CD4-positive, alpha-beta memory T cell (primary cell): ENCODE results near the gene PTPN11. TPM values are rescaled to one million over a fixed set of nuclear protein-coding genes. Genes with fewer than 3 reads are reported as not detected.
"Not testable (repeated sequence)": the region's sequence is repeated elsewhere in the genome, so short reads cannot be mapped to it uniquely, and the experiment has no call there.

Experiments used
- CTCF ChIA-PET: fragments of 350-600 bp; sonication (Branson Sonifier 250); formaldehyde crosslinking; loops from one replicate; lab custom pipeline; 2021; ENCODE audit warnings: inconsistent platforms; ENCODE audit not compliant: partially characterized antibody; lab: Charles Lee
- POLR2A ChIA-PET: fragments of 350-600 bp; sonication (Branson Sonifier 250); formaldehyde crosslinking; loops from one replicate; lab custom pipeline; 2021; ENCODE audit not compliant: partially characterized antibody; lab: Charles Lee
- DNase-seq, 5 donors: peaks; one replicate each; pipeline versions ENCODE4 v3.0.0 to v3.0.0-alpha.2; 2020 to 2022; ENCODE audit warnings: mixed read lengths in 1 of 5
- H3K27ac ChIP-seq: one replicate; pipeline ENCODE4 v1.7.0; 2013; ENCODE audit warnings: low read depth, low read length
- H3K27me3 ChIP-seq: 2 replicates; pipeline ENCODE4 v1.7.0; 2013; ENCODE audit warnings: mild to moderate bottlenecking, low read length, moderate library complexity; ENCODE audit not compliant: insufficient read depth
- H3K36me3 ChIP-seq: 2 replicates; pipeline ENCODE4 v1.7.0; 2013; ENCODE audit warnings: mild to moderate bottlenecking, low read length, moderate library complexity; ENCODE audit not compliant: insufficient read depth
- H3K4me1 ChIP-seq: 2 replicates; pipeline ENCODE4 v1.7.0; 2013; ENCODE audit warnings: mild to moderate bottlenecking, low read length, moderate library complexity; ENCODE audit not compliant: insufficient read depth
- H3K4me3 ChIP-seq, 2 donors: one replicate each; pipeline ENCODE4 v1.7.0; 2013; ENCODE audit warnings: low read length in 2 of 2, mild to moderate bottlenecking in 1 of 2
- H3K9me3 ChIP-seq, 2 donors: one replicate each; pipeline ENCODE4 v1.7.0; 2013; ENCODE audit warnings: low read length in 2 of 2, control low read depth in 1 of 2; ENCODE audit not compliant: control insufficient read depth in 1 of 2
- H3K27ac Mint-ChIP-seq, 7 donors: one replicate each; pipeline ENCODE4 v1.8.0; 2020 to 2021; ENCODE audit warnings: mixed read lengths in 7 of 7, mild to moderate bottlenecking in 6 of 7, inconsistent platforms in 3 of 7, moderate library complexity in 3 of 7
- H3K27me3 Mint-ChIP-seq, 2 donors: one replicate each; pipeline ENCODE4 v1.8.0; 2020 to 2021; ENCODE audit warnings: mixed read lengths in 2 of 2
- H3K36me3 Mint-ChIP-seq, 2 donors: one replicate each; pipeline ENCODE4 v1.8.0; 2020 to 2021; ENCODE audit warnings: mixed read lengths in 2 of 2, inconsistent platforms in 1 of 2, mild to moderate bottlenecking in 1 of 2
- H3K4me1 Mint-ChIP-seq, 4 donors: one replicate each; pipeline ENCODE4 v1.8.0; 2020 to 2021; ENCODE audit warnings: mixed read lengths in 4 of 4, mild to moderate bottlenecking in 1 of 4
- H3K4me3 Mint-ChIP-seq, 8 donors: one replicate each; pipeline ENCODE4 v1.8.0; 2020 to 2021; ENCODE audit warnings: mixed read lengths in 8 of 8, mild to moderate bottlenecking in 7 of 8, moderate library complexity in 6 of 8, inconsistent platforms in 3 of 8
- H3K9me3 Mint-ChIP-seq, 8 donors: one replicate each; pipeline ENCODE4 v1.8.0; 2020 to 2021; ENCODE audit warnings: mixed read lengths in 8 of 8, mild to moderate bottlenecking in 5 of 8, inconsistent platforms in 3 of 8, moderate library complexity in 1 of 8
- intact Hi-C: fragments of 100-400 bp; cut with micrococcal nuclease; formaldehyde crosslinking; loops from one replicate; pipeline ENCODE4 v1.15.1; 2023
- polyA plus RNA-seq, 2 donors: library from polyadenylated mRNA; unstranded; fragments of 300-500 nt; fragmentation: Illumina TruSeq; gene quantifications; one replicate each; pipeline ENCODE4 v1.2.3, GENCODE V29; 2021
- total RNA-seq, 2 experiments: library from RNA; stranded (reverse); gene quantifications; one replicate each; pipeline ENCODE4 v1.2.3, GENCODE V29; 2021

PTPN11 gene
- total and polyA plus RNA-seq, 4 experiments from 2014 or later = 45.3 to 72.2 (median 52.4) TPM

GRCh38 chr12:112409064-112409905, 9.5 kb upstream of the PTPN11 start, which contains the start of gene RPL6:
RPL6 (minus strand) TSS chr12:112409605; CDS start chr12:112408656, 949 bp downstream.
- Mint-ChIP-seq H3K36me3 (peaks cover 40 to 51% of the 10 kb centered on the region in 2 donors), H3K9me3 (peaks cover 0 to 2% (median 0%) of the 10 kb centered on the region in 8 donors), H3K27ac (peak within 1 kb of the TSS; percentile 90 to 100 (median 100)), H3K4me3 (peak within 1 kb of the TSS; percentile 98 to 100 (median 100)), H3K27me3 (no peaks in the 10 kb centered on the region), H3K4me1 (peaks cover 19 to 46% (median 28%) of the 10 kb centered on the region in 4 donors)
- ChIA-PET CTCF (no interaction called here), POLR2A (interaction anchor here (1.5 kb wide), 1 partner anchor 9 kb away, joined by 5 read pairs; the partner anchor contains the start of gene PTPN11)
- peaks cover 26% of the 10 kb centered on the region for H3K4me1 ChIP-seq
- intact Hi-C loops = loop anchor here (1.0 to 10.0 kb wide), 3 partner anchors 9 to 284 kb away; partner anchors contain the start of genes HECTD4, PTPN11 and TRAFD1
- H3K27me3 ChIP-seq = no peaks in the 10 kb centered on the region
- no peaks in the 10 kb centered on the region for H3K9me3 ChIP-seq
- H3K27ac ChIP-seq = peak within 1 kb of the TSS; percentile 89
- peaks cover 39% of the 10 kb centered on the region for H3K36me3 ChIP-seq
- DNase-seq = peak; percentile 83 to 89 (median 84)
- H3K4me3 ChIP-seq = peak within 1 kb of the TSS; percentile 82 to 89

GRCh38 chr12:112409906-112410244, 8.9 kb upstream of the PTPN11 start:
- Mint-ChIP-seq H3K4me1 (peaks cover 19 to 46% (median 28%) of the 10 kb centered on the region in 4 donors), H3K27ac (peak overlapping the region in 6 of 7 donors; percentile 90 to 100 (median 100)), H3K9me3 (peaks cover 0 to 2% (median 0%) of the 10 kb centered on the region in 8 donors), H3K27me3 (no peaks in the 10 kb centered on the region), H3K36me3 (peaks cover 34 to 46% of the 10 kb centered on the region in 2 donors), H3K4me3 (peak overlapping the region in 5 of 8 donors; percentile 98 to 100 (median 100))
- no peaks in the 10 kb centered on the region for H3K27me3 ChIP-seq
- H3K27ac ChIP-seq = no peak overlapping the region
- peaks cover 26% of the 10 kb centered on the region for H3K4me1 ChIP-seq
- intact Hi-C loops = loop anchor here (1.0 to 10.0 kb wide), 3 partner anchors 8 to 285 kb away; partner anchors contain the start of genes HECTD4, PTPN11 and TRAFD1
- no peak overlapping the region for H3K4me3 ChIP-seq
- peaks cover 34% of the 10 kb centered on the region for H3K36me3 ChIP-seq
- ChIA-PET CTCF (no interaction called here), POLR2A (interaction anchor here (0.7 to 1.3 kb wide), 2 partner anchors 8 to 924 kb away, joined by 3 to 5 read pairs; partner anchors contain the start of gene PTPN11)
- DNase-seq = no peak
- H3K9me3 ChIP-seq = no peaks in the 10 kb centered on the region

DNA sequence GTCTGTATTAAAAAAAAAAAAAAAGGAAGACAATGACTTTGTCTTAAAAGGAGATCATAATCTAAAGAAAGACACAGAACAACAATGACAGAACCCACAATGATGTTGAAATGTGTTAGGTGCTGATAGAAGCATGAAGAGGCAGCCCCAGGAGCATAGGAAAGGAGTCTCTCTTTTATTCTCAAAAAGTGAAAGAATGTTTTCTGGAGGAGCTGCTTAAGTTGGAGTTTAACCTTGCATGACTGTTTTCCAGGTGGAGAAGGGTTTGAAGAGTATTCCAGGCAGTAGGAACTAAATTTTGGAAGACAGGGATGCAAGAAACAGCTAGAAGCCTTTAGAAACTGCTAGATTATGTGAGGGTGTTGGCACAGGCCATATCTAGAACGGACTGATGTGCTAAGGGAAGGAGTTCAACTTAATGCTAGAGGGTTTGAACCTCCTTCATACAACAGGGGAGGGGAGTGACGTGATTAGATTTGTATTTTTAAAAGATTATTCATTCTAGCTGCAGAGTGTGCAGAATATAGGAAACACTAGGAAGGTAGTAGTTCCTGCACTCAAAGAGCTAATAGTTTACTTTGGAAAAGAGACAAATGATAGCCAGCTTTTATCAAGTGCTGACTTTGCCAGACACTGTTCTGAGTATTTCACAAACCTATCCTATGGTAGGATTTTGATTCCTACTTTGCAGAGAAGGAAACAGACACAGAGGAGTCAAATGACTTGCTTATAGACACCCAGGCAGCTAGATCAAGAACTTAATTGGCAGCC, 4.7 kb upstream of the PTPN11 start:
- peak overlapping the region in 1 of 7 donors; percentile 47 for H3K27ac Mint-ChIP-seq
- Histone ChIP-seq H3K27ac (no peak overlapping the region), H3K27me3 (no peaks in the 10 kb centered on the region), H3K9me3 (no peaks in the 10 kb centered on the region), H3K4me1 (peaks cover 11% of the 10 kb centered on the region), H3K36me3 (no peaks in the 10 kb centered on the region), H3K4me3 (no peak overlapping the region)
- ChIA-PET CTCF (interaction anchor here (0.7 to 0.9 kb wide), 2 partner anchors 24 to 118 kb away, joined by 3 read pairs; no protein-coding TSS in a partner anchor), POLR2A (interaction anchor here (0.7 kb wide), 1 partner anchor 11 kb away, joined by 3 read pairs; no protein-coding TSS in a partner anchor)
- H3K9me3 Mint-ChIP-seq = no peaks in the 10 kb centered on the region
- no peak for DNase-seq
- peaks cover 12 to 26% (median 15%) of the 10 kb centered on the region in 4 donors for H3K4me1 Mint-ChIP-seq
- peaks cover 0 to 3% of the 10 kb centered on the region in 2 donors for H3K27me3 Mint-ChIP-seq
- H3K36me3 Mint-ChIP-seq = peaks cover 0 to 10% of the 10 kb centered on the region in 2 donors
- intact Hi-C loops = no loop called here
- H3K4me3 Mint-ChIP-seq = peak overlapping the region in 1 of 8 donors; percentile 9

DNA sequence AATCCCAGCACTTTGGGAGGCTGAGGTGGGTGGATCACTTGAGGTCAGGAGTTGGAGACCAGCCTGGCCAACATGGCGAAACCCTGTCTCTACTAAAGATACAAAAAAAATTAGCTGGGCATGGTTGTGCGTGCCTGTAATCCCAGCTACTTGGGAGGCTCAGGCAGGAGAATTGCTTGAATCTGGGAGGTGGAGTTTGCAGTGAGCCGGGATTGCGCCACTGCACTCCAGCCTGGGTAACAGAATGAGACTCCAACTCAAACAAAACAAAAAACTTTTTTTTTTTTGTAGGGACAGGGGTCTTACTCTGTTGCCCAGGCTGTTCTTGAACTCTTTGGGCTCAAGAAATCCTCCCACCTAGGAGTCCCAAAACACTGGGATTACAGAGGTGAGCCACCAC, 3.3 kb upstream of the PTPN11 start:
- H3K9me3 Mint-ChIP-seq = not testable (repeated sequence)

DNA sequence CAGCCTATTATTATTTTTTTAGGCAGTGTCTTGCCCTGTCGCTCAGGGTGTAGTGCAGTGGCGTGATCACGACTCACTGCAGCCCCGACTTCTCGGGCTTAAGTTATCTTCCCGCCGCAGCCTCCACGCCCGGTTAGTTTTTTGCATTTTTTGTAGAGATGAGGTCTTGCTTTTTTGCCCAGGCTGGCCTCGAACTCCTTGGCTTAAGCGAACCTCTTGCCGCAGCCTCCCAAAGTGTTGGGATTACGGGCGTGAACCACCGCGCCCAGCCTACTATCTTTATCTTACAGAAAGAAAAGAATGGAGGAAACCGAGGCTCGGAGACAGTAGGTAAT, 507 bp upstream of the PTPN11 start:
- H3K9me3 Mint-ChIP-seq = peaks cover 0 to 2% (median 0%) of the 10 kb centered on the region in 8 donors
- H3K4me3 Mint-ChIP-seq = peak overlapping the region; percentile 93 to 99 (median 94)
- peaks cover 0 to 3% of the 10 kb centered on the region in 2 donors for H3K27me3 Mint-ChIP-seq
- H3K4me1 Mint-ChIP-seq = peaks cover 30 to 52% (median 37%) of the 10 kb centered on the region in 4 donors
- H3K36me3 Mint-ChIP-seq = peaks cover 0 to 10% of the 10 kb centered on the region in 2 donors
- Histone ChIP-seq H3K4me3 (peak overlapping the region; percentile 93 to 98), H3K36me3 (no peaks in the 10 kb centered on the region), H3K27me3 (no peaks in the 10 kb centered on the region), H3K4me1 (peaks cover 49% of the 10 kb centered on the region), H3K9me3 (no peaks in the 10 kb centered on the region), H3K27ac (peak overlapping the region; percentile 89)
- ChIA-PET POLR2A (interaction anchor here (0.7 to 1.2 kb wide), 8 partner anchors 8 to 576 kb away, joined by 3 to 5 read pairs (median 3); partner anchors contain the start of genes MAPKAPK5 and TMEM116), CTCF (no interaction called here)
- DNase-seq = no peak
- intact Hi-C loops = loop anchor here (1.0 to 2.0 kb wide), 2 partner anchors 9 to 575 kb away; partner anchors contain the start of genes MAPKAPK5 and RPL6
- peak overlapping the region; percentile 95 to 100 (median 98) for H3K27ac Mint-ChIP-seq

More for the DNA sequence above, 3.3 kb upstream of the PTPN11 start:
- H3K36me3 ChIP-seq, H3K36me3 Mint-ChIP-seq, DNase-seq, CTCF ChIA-PET, H3K27me3 ChIP-seq, H3K27ac Mint-ChIP-seq, H3K27me3 Mint-ChIP-seq, H3K27ac ChIP-seq, H3K4me3 ChIP-seq, H3K9me3 ChIP-seq, intact Hi-C loops, POLR2A ChIA-PET: not testable (repeated sequence)
- H3K4me1 Mint-ChIP-seq = peaks cover 16 to 32% (median 21%) of the 10 kb centered on the region in 4 donors
- peak overlapping the region in 1 of 8 donors; percentile 54 for H3K4me3 Mint-ChIP-seq
- H3K4me1 ChIP-seq = peaks cover 23% of the 10 kb centered on the region

- DNase-seq = peak in 1 of 5 donors; percentile 69
- H3K36me3 Mint-ChIP-seq = peaks cover 0 to 15% of the 10 kb centered on the region in 2 donors
- peak overlapping the region; percentile 94 to 100 (median 96) for H3K27ac Mint-ChIP-seq
- H3K27me3 Mint-ChIP-seq = peaks cover 0 to 3% of the 10 kb centered on the region in 2 donors
- ChIA-PET POLR2A (interaction anchor here (1.1 to 1.2 kb wide), 3 partner anchors 15 to 287 kb away, joined by 3 to 5 read pairs (median 3); no protein-coding TSS in a partner anchor), CTCF (no interaction called here)
- intact Hi-C loops = loop anchor here (2.0 kb wide), 1 partner anchor 577 kb away; the partner anchor contains the start of gene MAPKAPK5
- H3K4me3 Mint-ChIP-seq = peak overlapping the region; percentile 83 to 97 (median 94)
- Histone ChIP-seq H3K9me3 (no peaks in the 10 kb centered on the region), H3K27me3 (no peaks in the 10 kb centered on the region), H3K4me3 (peak overlapping the region; percentile 67 to 98), H3K27ac (peak overlapping the region; percentile 89), H3K4me1 (peaks cover 59% of the 10 kb centered on the region), H3K36me3 (no peaks in the 10 kb centered on the region)
- peaks cover 0 to 2% (median 0%) of the 10 kb centered on the region in 8 donors for H3K9me3 Mint-ChIP-seq
- peaks cover 37 to 60% (median 44%) of the 10 kb centered on the region in 4 donors for H3K4me1 Mint-ChIP-seq
Measured at GRCh38 chr12:112419297-112420133, 768 bp downstream of the PTPN11 start.
